Measurements from ENCODE around the gene SGCA. TPM values are rescaled to one million over a fixed set of nuclear protein-coding genes. Genes with fewer than 3 reads are reported as not detected.

The SGCA gene
- polyA plus RNA-seq, 3 donors, result 0.47 to 1.6 (median 0.98) TPM

GRCh38 chr17:50211249-50212120 lies 45.7 kb downstream of the SGCA start:
- DNase-seq (ENCODE audit: extremely low read depth in 1 of 11, low read depth in 9 of 11, low spot score in 4 of 11), result no peak

- peak in 1 of 11 donors; percentile 70 for DNase-seq (ENCODE audit: extremely low read depth in 1 of 11, low read depth in 9 of 11, low spot score in 4 of 11)
These were observed 46.5 kb downstream of the SGCA start for GRCh38 chr17:50212121-50212843.

GRCh38 chr17:50213026-50214022 lies 47.5 kb downstream of the SGCA start:
- DNase-seq (ENCODE audit: extremely low read depth in 1 of 11, low read depth in 9 of 11, low spot score in 4 of 11), result no peak

GRCh38 chr17:50214976-50215760 lies 49.4 kb downstream of the SGCA start:
- DNase-seq (ENCODE audit: extremely low read depth in 1 of 11, low read depth in 9 of 11, low spot score in 4 of 11), result no peak

GRCh38 chr17:50217591-50217990 lies 51.8 kb downstream of the SGCA start:
- DNase-seq (ENCODE audit: extremely low read depth in 1 of 11, low read depth in 9 of 11, low spot score in 4 of 11), result no peak

- DNase-seq (ENCODE audit: extremely low read depth in 1 of 11, low read depth in 9 of 11, low spot score in 4 of 11), result no peak
These were observed 52.4 kb downstream of the SGCA start for GRCh38 chr17:50218071-50218759.

- DNase-seq (ENCODE audit: extremely low read depth in 1 of 11, low read depth in 9 of 11, low spot score in 4 of 11), result no peak
These were observed 53.0 kb downstream of the SGCA start for GRCh38 chr17:50218771-50219315.

GRCh38 chr17:50219342-50219741 lies 53.5 kb downstream of the SGCA start:
- no peak for DNase-seq (ENCODE audit: extremely low read depth in 1 of 11, low read depth in 9 of 11, low spot score in 4 of 11)

- DNase-seq (ENCODE audit: extremely low read depth in 1 of 11, low read depth in 9 of 11, low spot score in 4 of 11), result no peak
These were observed 54.2 kb downstream of the SGCA start for GRCh38 chr17:50219939-50220465.

GRCh38 chr17:50220811-50221210 lies 55.0 kb downstream of the SGCA start:
- no peak for DNase-seq (ENCODE audit: extremely low read depth in 1 of 11, low read depth in 9 of 11, low spot score in 4 of 11)

- no peak for DNase-seq (ENCODE audit: extremely low read depth in 1 of 11, low read depth in 9 of 11, low spot score in 4 of 11)
These were observed 55.6 kb downstream of the SGCA start for GRCh38 chr17:50221266-50221863.

GRCh38 chr17:50221864-50222545 lies 56.2 kb downstream of the SGCA start:
- no peak for DNase-seq (ENCODE audit: extremely low read depth in 1 of 11, low read depth in 9 of 11, low spot score in 4 of 11)

GRCh38 chr17:50222922-50223321 lies 57.1 kb downstream of the SGCA start:
- DNase-seq (ENCODE audit: extremely low read depth in 1 of 11, low read depth in 9 of 11, low spot score in 4 of 11), result no peak
